GM12891 (cell line): Measurements from ENCODE around the gene MPZL1.

Experiments used
- PAX5 ChIP-seq: IDR thresholded peaks from 2 replicates; pipeline ENCODE4 v1.6.1; 2011; ENCODE audit warnings: low read length, moderate library complexity, mild to moderate bottlenecking; ENCODE audit not compliant: insufficient read depth, severe bottlenecking
- POLR2A ChIP-seq: IDR thresholded peaks from 2 replicates; pipeline ENCODE4 v1.6.1; 2011; ENCODE audit warnings: low read depth, low read length, control low read depth
- POLR2AphosphoS5 ChIP-seq: IDR thresholded peaks from 2 replicates; pipeline ENCODE4 v1.6.1; 2011; ENCODE audit warnings: low read depth, low read length, control low read depth
- TAF1 ChIP-seq: IDR thresholded peaks from 2 replicates; pipeline ENCODE4 v1.6.1; 2011; ENCODE audit warnings: low read depth, low read length, control low read depth

GRCh38 chr1:167791281-167792187 lies 69.8 kb downstream of the MPZL1 start:
- no peak for TF ChIP-seq PAX5
- TF ChIP-seq POLR2AphosphoS5 = no peak
- no peak for TF ChIP-seq POLR2A
- no peak for TF ChIP-seq TAF1
